ENCODE measurements around the gene TMEM51. TPM values are rescaled to one million over a fixed set of nuclear protein-coding genes. Genes with fewer than 3 reads are reported as not detected.
A peak's percentile ranks its signal among the peaks of the same experiment; 100 is the strongest.

Gene TMEM51, protein sequence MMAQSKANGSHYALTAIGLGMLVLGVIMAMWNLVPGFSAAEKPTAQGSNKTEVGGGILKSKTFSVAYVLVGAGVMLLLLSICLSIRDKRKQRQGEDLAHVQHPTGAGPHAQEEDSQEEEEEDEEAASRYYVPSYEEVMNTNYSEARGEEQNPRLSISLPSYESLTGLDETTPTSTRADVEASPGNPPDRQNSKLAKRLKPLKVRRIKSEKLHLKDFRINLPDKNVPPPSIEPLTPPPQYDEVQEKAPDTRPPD
- total RNA-seq: 0.82 to 1.9 TPM (median 1.8 TPM) in 3 replicates
- long read RNA-seq: 0 reads

DNA sequence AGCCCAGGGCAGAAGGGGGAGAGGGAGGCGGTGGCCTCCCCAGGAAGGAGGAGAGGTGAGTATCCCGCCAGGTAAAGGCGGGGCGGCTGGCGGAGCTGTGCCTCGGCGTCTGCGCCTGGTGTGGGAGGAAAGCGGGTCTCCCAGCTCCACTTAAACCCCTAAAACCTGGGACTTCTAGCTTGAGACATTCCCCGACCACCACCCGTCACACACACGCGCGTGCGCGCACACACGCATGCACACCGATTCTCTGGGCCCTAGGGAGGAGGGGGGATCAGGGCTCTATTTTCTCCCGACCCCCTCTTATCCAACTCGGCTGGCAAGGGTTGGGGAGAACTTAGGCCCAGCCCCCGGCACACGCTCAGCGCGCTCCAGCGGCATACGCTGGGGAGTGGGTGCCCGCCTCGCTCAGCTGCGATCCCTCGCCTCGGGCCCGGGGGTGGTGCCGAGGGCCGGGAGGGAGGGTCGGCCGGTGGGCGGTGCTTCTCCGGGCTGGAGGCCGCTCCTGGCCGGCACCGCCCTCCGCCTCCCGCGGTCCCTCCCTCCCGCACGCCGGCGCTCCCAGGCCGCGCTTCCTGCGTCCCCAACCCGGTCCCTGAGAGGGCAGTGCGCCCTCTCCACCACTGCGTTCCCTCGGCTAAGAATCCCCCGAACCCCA, at the start of gene TMEM51:
TSS of gene TMEM51 (plus strand) at position 564 of the 658 bp plus-strand sequence. CDS start 61,341 bp downstream, outside the sequence.
- Mint-ChIP-seq H3K27ac (ENCODE audit: unreplicated experiment) (peak within 1 kb of the TSS; percentile 82), H3K4me1 (ENCODE audit: low read depth) (peaks cover 7% of the 10 kb centered on the region)

GRCh38 chr1:15103906-15104305, 49.6 kb upstream of the TMEM51 start:
- H3K36me3 Mint-ChIP-seq (ENCODE audit: low read depth): peaks cover 6% of the 10 kb centered on the region
- no peaks in the 10 kb centered on the region for H3K4me1 Mint-ChIP-seq (ENCODE audit: low read depth)
- peaks cover 11% of the 10 kb centered on the region for H3K9me3 Mint-ChIP-seq (ENCODE audit: low read depth)
- TF ChIP-seq, protein P1, sequence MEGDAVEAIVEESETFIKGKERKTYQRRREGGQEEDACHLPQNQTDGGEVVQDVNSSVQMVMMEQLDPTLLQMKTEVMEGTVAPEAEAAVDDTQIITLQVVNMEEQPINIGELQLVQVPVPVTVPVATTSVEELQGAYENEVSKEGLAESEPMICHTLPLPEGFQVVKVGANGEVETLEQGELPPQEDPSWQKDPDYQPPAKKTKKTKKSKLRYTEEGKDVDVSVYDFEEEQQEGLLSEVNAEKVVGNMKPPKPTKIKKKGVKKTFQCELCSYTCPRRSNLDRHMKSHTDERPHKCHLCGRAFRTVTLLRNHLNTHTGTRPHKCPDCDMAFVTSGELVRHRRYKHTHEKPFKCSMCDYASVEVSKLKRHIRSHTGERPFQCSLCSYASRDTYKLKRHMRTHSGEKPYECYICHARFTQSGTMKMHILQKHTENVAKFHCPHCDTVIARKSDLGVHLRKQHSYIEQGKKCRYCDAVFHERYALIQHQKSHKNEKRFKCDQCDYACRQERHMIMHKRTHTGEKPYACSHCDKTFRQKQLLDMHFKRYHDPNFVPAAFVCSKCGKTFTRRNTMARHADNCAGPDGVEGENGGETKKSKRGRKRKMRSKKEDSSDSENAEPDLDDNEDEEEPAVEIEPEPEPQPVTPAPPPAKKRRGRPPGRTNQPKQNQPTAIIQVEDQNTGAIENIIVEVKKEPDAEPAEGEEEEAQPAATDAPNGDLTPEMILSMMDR (IDR thresholded peaks at IDR 0.05): no peak
- no peak overlapping the region for H3K4me3 Mint-ChIP-seq (ENCODE audit: unreplicated experiment)
- DNase-seq (ENCODE audit: low spot score): no peak
- no peak overlapping the region for H3K27ac Mint-ChIP-seq (ENCODE audit: unreplicated experiment)
- peaks cover 29% of the 10 kb centered on the region for H3K27me3 Mint-ChIP-seq (ENCODE audit: low read depth)

More for the DNA sequence above, at the start of gene TMEM51:
- TF ChIP-seq, protein P1 (IDR thresholded peaks at IDR 0.05): no peak
- Mint-ChIP-seq H3K4me3 (ENCODE audit: unreplicated experiment) (peak within 1 kb of the TSS; percentile 89), H3K9me3 (ENCODE audit: low read depth) (peaks cover 4% of the 10 kb centered on the region), H3K36me3 (ENCODE audit: low read depth) (peaks cover 3% of the 10 kb centered on the region), H3K27me3 (ENCODE audit: low read depth) (peaks cover 18% of the 10 kb centered on the region)
- DNase-seq (ENCODE audit: low spot score): no peak

DNA sequence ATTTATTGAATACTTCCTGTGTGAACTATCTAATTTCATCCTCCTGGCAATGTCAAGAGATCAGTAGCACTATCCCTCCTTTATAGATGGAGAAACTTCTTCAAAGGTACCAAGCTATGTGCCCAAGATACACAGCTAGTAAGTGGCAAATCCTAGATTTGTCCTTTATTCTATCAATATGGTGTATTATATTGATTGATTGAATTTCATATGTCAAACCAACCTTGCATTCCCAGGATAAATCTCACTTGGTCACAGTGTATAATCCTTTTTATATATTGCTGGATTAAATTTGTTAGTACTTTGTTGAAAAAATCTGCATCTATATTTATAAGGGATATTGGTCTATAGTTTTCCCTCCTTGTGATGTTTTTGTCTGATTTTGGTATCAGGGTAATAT, 48.8 kb upstream of the TMEM51 start:
- H3K4me1 Mint-ChIP-seq (ENCODE audit: low read depth): no peaks in the 10 kb centered on the region
- peaks cover 6% of the 10 kb centered on the region for H3K36me3 Mint-ChIP-seq (ENCODE audit: low read depth)
- TF ChIP-seq, protein P1 (IDR thresholded peaks at IDR 0.05): no peak
- H3K27me3 Mint-ChIP-seq (ENCODE audit: low read depth): peaks cover 21% of the 10 kb centered on the region
- no peak overlapping the region for H3K27ac Mint-ChIP-seq (ENCODE audit: unreplicated experiment)
- peaks cover 11% of the 10 kb centered on the region for H3K9me3 Mint-ChIP-seq (ENCODE audit: low read depth)
- no peak overlapping the region for H3K4me3 Mint-ChIP-seq (ENCODE audit: unreplicated experiment)
- no peak for DNase-seq (ENCODE audit: low spot score)

DNA sequence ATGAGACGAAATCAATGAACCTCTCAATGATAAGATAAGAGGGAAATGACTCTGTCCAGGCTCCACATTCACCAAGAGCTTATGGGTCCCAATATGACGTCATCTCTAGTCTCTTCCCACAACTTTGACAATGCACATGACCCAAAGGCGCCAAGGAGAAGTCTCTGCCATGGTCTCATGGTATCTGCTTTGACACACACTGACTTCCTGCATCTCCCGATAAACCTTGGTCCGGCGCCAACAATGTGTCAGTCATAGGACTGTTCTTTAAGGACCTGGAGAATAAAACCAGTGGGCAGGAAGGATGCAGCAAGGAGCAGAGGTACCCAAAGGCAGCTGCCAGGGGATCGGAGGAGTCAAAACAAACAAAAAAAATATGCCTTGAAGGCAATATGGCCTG, 46.9 kb upstream of the TMEM51 start:
- DNase-seq (ENCODE audit: low spot score): no peak
- no peak overlapping the region for H3K4me3 Mint-ChIP-seq (ENCODE audit: unreplicated experiment)
- H3K9me3 Mint-ChIP-seq (ENCODE audit: low read depth): peaks cover 11% of the 10 kb centered on the region
- peaks cover 6% of the 10 kb centered on the region for H3K36me3 Mint-ChIP-seq (ENCODE audit: low read depth)
- H3K27ac Mint-ChIP-seq (ENCODE audit: unreplicated experiment): no peak overlapping the region
- no peaks in the 10 kb centered on the region for H3K4me1 Mint-ChIP-seq (ENCODE audit: low read depth)
- peaks cover 5% of the 10 kb centered on the region for H3K27me3 Mint-ChIP-seq (ENCODE audit: low read depth)
- TF ChIP-seq, protein P1 (IDR thresholded peaks at IDR 0.05): no peak

GRCh38 chr1:15107058-15107687, 46.4 kb upstream of the TMEM51 start:
- peaks cover 5% of the 10 kb centered on the region for H3K36me3 Mint-ChIP-seq (ENCODE audit: low read depth)
- peaks cover 2% of the 10 kb centered on the region for H3K4me1 Mint-ChIP-seq (ENCODE audit: low read depth)
- H3K4me3 Mint-ChIP-seq (ENCODE audit: unreplicated experiment): no peak overlapping the region
- DNase-seq (ENCODE audit: low spot score): no peak
- no peak overlapping the region for H3K27ac Mint-ChIP-seq (ENCODE audit: unreplicated experiment)
- peaks cover 11% of the 10 kb centered on the region for H3K9me3 Mint-ChIP-seq (ENCODE audit: low read depth)
- TF ChIP-seq, protein P1 (IDR thresholded peaks at IDR 0.05): no peak
- peaks cover 2% of the 10 kb centered on the region for H3K27me3 Mint-ChIP-seq (ENCODE audit: low read depth)

All from chondrocyte (in vitro differentiated cells).